ENCODE measurements around the gene RUFY4.

- no peak for TF ChIP-seq CTCF (IDR thresholded peaks at IDR 0.05)
- no peak for TF ChIP-seq POLR2A (IDR thresholded peaks at IDR 0.05)
Measured at GRCh38 chr2:218138047-218138446, 69.0 kb downstream of the RUFY4 start.
